DOHH2 (cell line): ENCODE data around the gene RBM38.
A peak's percentile ranks its signal among the peaks of the same experiment; 100 is the strongest.

ENCODE experiments used
- H3F3A ChIP-seq: fragments of 200-600 bp; sonication (generic), shearing (Covaris generic); 2 replicates; pipeline ENCODE4 v1.6.0; 2016; ENCODE audit warnings: antibody characterized with exemption, mild to moderate bottlenecking; ENCODE audit not compliant: control insufficient read depth, insufficient read depth
- H3K27ac ChIP-seq: fragments of 200-600 bp; sonication (generic); 2 replicates; pipeline ENCODE4 v1.5.1; 2014; ENCODE audit warnings: low read depth, mild to moderate bottlenecking, low read length, moderate library complexity
- H3K27me3 ChIP-seq: fragments of 200-600 bp; sonication (generic); 2 replicates; pipeline ENCODE4 v1.6.1; 2014; ENCODE audit warnings: mild to moderate bottlenecking, low read length, mixed read lengths; ENCODE audit not compliant: control insufficient read depth
- H3K36me3 ChIP-seq: fragments of 200-600 bp; sonication (generic); 2 replicates; pipeline ENCODE4 v1.6.1; 2014; ENCODE audit warnings: mild to moderate bottlenecking, low read length, moderate library complexity, mixed read lengths; ENCODE audit not compliant: control insufficient read depth
- H3K4me1 ChIP-seq: fragments of 200-600 bp; sonication (generic); 2 replicates; pipeline ENCODE4 v1.6.1; 2014; ENCODE audit warnings: mild to moderate bottlenecking, low read length, mixed read lengths; ENCODE audit not compliant: control insufficient read depth
- H3K4me2 ChIP-seq: fragments of 200-600 bp; sonication (generic); 2 replicates; pipeline ENCODE4 v1.6.0; 2014; ENCODE audit warnings: mild to moderate bottlenecking, low read length, moderate library complexity
- H3K4me3 ChIP-seq: fragments of 200-600 bp; sonication (generic); 2 replicates; pipeline ENCODE4 v1.5.1; 2014; ENCODE audit warnings: mild to moderate bottlenecking, low read length, mixed read lengths
- H3K79me2 ChIP-seq: fragments of 200-600 bp; sonication (generic); 2 replicates; pipeline ENCODE4 v1.6.1; 2014; ENCODE audit warnings: mild to moderate bottlenecking, low read length, mixed read lengths; ENCODE audit not compliant: control insufficient read depth
- H3K9me2 ChIP-seq: fragments of 200-600 bp; sonication (generic); replicated peaks from 2 replicates; pipeline ENCODE4 v1.6.1; 2014; ENCODE audit warnings: mild to moderate bottlenecking, low read length, mixed read lengths; ENCODE audit not compliant: control insufficient read depth
- H3K9me3 ChIP-seq: fragments of 200-600 bp; sonication (generic); 2 replicates; pipeline ENCODE4 v1.6.1; 2014; ENCODE audit warnings: antibody characterized with exemption, low read length, mixed read lengths; ENCODE audit not compliant: control insufficient read depth, insufficient read depth
- H4K20me1 ChIP-seq: fragments of 200-600 bp; sonication (generic); 2 replicates; pipeline ENCODE4 v1.6.0; 2014; ENCODE audit warnings: low read depth, mild to moderate bottlenecking, antibody characterized with exemption, low read length, moderate library complexity; ENCODE audit not compliant: control insufficient read depth, insufficient read depth
- EZH2phosphoT487 ChIP-seq: fragments of 200-600 bp; sonication (generic); IDR thresholded peaks from 2 replicates; pipeline ENCODE4 v1.6.1; 2017; ENCODE audit warnings: borderline replicate concordance, mild to moderate bottlenecking, antibody characterized with exemption, low read length, moderate library complexity, mixed read lengths
- TF ChIP-seq, protein P1 (sequence below): fragments of 200-600 bp; sonication (generic); IDR thresholded peaks from one replicate; pipeline ENCODE4 v1.5.1; 2014; ENCODE audit warnings: antibody characterized with exemption, mild to moderate bottlenecking, low read depth, low read length; ENCODE audit not compliant: poor library complexity, severe bottlenecking

The RBM38 gene

GRCh38 chr20:57431539-57431835 lies 40.3 kb downstream of the RBM38 start:
- TF ChIP-seq, protein P1, sequence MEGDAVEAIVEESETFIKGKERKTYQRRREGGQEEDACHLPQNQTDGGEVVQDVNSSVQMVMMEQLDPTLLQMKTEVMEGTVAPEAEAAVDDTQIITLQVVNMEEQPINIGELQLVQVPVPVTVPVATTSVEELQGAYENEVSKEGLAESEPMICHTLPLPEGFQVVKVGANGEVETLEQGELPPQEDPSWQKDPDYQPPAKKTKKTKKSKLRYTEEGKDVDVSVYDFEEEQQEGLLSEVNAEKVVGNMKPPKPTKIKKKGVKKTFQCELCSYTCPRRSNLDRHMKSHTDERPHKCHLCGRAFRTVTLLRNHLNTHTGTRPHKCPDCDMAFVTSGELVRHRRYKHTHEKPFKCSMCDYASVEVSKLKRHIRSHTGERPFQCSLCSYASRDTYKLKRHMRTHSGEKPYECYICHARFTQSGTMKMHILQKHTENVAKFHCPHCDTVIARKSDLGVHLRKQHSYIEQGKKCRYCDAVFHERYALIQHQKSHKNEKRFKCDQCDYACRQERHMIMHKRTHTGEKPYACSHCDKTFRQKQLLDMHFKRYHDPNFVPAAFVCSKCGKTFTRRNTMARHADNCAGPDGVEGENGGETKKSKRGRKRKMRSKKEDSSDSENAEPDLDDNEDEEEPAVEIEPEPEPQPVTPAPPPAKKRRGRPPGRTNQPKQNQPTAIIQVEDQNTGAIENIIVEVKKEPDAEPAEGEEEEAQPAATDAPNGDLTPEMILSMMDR: no peak
- no peak for TF ChIP-seq EZH2phosphoT487
- Histone ChIP-seq H4K20me1 (0 out of 2 replicates have a peak, but pooled peaks cover 3% of the 10 kb centered on the region), H3K9me2 (no peaks in the 10 kb centered on the region), H3K4me3 (no peak overlapping the region), H3F3A (peaks cover 2% of the 10 kb centered on the region; the same call in 1 of the 2 replicates), H3K9me3 (no peaks in the 10 kb centered on the region), H3K4me2 (no peak overlapping the region), H3K79me2 (no peaks in the 10 kb centered on the region), H3K36me3 (no peaks in the 10 kb centered on the region), H3K4me1 (peaks cover 88% of the 10 kb centered on the region), H3K27me3 (peaks cover 5% of the 10 kb centered on the region), H3K27ac (no peak overlapping the region)

DNA sequence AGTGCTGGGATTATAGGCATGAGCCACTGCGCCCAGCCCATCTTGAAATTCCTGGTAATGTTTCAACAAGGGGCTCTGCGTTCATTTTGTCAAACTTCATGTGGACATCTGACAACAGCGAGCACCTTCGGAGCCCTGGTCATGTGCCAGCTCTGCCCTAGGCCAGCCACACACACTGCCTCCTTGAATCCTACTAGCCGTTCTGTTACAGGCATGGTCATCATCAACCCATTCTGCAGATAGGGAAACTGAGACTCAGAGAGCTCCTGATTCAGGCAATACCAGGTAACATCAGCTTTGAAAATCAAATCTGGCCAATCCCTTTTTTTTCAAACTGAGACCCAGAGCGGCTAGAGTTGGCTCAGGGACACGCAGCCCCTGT lies 41.3 kb downstream of the RBM38 start:
- Histone ChIP-seq H3K27ac (peak overlapping the region; percentile 51), H3K9me3 (no peaks in the 10 kb centered on the region), H3F3A (peaks cover 2% of the 10 kb centered on the region; the same call in 1 of the 2 replicates), H3K79me2 (no peaks in the 10 kb centered on the region), H3K36me3 (no peaks in the 10 kb centered on the region), H3K27me3 (peaks cover 7% of the 10 kb centered on the region), H4K20me1 (0 out of 2 replicates have a peak, but pooled peaks cover 3% of the 10 kb centered on the region), H3K4me2 (peak overlapping the region; percentile 71), H3K4me3 (peak overlapping the region; percentile 58), H3K4me1 (peaks cover 78% of the 10 kb centered on the region), H3K9me2 (no peaks in the 10 kb centered on the region)
- TF ChIP-seq, protein P1: no peak
- no peak for TF ChIP-seq EZH2phosphoT487

DNA sequence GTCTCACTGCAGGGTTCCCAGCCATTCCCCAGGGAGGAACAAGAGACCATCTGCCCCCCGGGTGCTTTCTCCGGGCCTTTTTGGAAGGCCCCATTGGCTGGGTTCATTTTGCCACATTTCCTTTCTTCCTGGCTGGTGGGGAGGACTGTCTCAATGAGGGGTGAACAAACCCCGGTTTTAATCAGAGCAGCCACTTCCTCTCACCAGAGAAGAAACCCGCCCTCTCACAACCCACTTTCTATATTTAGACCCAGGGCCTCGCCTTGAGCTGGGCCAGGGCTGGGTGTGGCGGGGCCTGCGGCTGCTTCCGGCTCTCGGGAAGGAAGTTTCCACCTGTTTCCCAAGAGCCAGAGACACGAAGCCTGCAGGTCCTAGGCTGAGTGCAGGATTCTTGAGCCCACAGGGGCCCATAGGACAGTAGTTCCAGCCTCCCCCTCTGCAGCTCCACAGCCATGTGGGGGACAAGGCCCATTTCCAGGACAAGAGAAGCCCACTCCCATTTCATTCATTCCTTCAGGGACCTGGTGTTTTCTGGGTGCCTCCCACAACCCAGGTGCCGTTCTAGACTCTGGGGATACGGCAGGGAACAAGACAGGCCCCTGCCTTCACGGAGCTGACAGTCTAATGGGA lies 41.8 kb downstream of the RBM38 start:
- Histone ChIP-seq H3K9me2 (no peaks in the 10 kb centered on the region), H3K4me2 (peak overlapping the region; percentile 71), H3K4me1 (peaks cover 74% of the 10 kb centered on the region)

More for the DNA sequence above, 41.8 kb downstream of the RBM38 start:
- Histone ChIP-seq H3K27ac (peak overlapping the region; percentile 51), H3K27me3 (peaks cover 8% of the 10 kb centered on the region), H3K36me3 (no peaks in the 10 kb centered on the region), H3K9me3 (no peaks in the 10 kb centered on the region), H4K20me1 (0 out of 2 replicates have a peak, but pooled peaks cover 3% of the 10 kb centered on the region), H3K79me2 (no peaks in the 10 kb centered on the region), H3F3A (peaks cover 2% of the 10 kb centered on the region; the same call in 1 of the 2 replicates), H3K4me3 (peak overlapping the region; percentile 58)
- TF ChIP-seq EZH2phosphoT487: no peak
- TF ChIP-seq, protein P1: no peak
